ENCODE results near the gene CIRBP.

DNA sequence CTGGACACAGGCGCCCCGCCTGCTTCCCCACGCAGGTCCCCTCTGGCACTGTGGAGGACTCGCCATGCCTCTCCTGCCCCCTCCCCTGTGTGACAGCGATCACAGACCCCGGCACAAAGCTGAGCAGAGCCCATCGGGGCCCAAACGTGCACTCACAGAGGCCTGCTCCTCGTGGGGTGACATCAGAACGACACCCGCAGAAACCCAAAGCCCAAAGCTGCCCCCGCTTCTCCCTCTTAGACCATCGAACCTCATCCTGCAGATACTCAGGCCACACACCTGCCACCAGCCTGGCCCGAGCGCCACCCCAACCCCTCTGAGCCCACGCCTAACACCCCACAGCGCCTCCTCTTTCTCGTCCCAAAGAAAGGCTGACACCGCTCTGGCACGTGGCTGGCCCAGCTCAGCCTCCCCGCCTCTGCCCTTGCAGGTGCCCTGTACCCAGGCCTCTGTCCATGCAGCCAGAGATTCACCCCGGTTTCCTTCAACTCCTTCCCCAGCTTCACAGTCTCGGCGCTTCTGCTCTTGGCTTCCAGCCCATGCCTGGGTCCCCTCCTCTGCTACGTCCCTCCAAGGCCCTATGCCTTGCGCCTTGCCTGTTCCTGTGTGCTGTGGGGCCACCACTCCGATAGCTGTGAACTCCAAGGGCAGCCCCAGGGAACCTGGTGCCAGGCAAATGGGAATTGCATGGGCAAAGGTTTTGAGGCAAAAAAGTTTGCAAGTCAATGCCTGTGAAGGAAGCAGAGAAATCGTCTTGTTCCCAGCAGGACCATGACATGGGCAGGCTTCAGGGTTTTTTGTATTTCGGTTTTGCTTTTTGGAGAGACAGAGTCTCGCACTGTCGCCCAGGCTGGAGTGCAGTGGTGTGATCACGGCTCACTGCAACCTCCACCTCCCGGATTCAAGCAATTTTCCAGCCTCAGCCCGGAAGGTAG, 30.5 kb upstream of the CIRBP start:
- TF ChIP-seq, protein P1, sequence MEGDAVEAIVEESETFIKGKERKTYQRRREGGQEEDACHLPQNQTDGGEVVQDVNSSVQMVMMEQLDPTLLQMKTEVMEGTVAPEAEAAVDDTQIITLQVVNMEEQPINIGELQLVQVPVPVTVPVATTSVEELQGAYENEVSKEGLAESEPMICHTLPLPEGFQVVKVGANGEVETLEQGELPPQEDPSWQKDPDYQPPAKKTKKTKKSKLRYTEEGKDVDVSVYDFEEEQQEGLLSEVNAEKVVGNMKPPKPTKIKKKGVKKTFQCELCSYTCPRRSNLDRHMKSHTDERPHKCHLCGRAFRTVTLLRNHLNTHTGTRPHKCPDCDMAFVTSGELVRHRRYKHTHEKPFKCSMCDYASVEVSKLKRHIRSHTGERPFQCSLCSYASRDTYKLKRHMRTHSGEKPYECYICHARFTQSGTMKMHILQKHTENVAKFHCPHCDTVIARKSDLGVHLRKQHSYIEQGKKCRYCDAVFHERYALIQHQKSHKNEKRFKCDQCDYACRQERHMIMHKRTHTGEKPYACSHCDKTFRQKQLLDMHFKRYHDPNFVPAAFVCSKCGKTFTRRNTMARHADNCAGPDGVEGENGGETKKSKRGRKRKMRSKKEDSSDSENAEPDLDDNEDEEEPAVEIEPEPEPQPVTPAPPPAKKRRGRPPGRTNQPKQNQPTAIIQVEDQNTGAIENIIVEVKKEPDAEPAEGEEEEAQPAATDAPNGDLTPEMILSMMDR (IDR thresholded peaks at IDR 0.05; ENCODE audit: low read depth, low read length) = no peak
- TF ChIP-seq POLR2A (IDR thresholded peaks at IDR 0.05; ENCODE audit: extremely low read depth, insufficient read length) = no peak
